ENCODE data around the gene UCK2.

UCK2 gene

DNA sequence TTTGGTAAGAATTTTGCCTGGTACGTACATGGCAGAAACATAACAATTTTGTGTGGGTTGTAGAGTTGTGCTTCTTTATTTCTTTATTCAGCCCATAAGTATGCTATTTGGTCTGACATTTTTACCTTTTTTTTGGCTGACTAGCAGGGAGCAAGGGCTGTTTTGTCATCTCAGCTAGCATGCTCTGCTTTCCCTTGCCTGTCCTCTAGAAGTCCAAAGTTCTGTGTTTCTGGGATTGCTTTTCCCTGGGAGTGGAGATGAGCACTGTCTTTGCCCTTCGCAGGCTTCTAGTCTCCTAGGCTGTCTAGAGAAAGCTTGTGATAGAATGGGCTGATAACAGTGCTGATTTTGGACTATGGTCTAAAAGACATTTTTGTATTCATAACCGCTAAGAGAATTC is 7.5 kb downstream of the UCK2 start:
- no peak for DNase-seq (ENCODE audit: low read depth)

DNA sequence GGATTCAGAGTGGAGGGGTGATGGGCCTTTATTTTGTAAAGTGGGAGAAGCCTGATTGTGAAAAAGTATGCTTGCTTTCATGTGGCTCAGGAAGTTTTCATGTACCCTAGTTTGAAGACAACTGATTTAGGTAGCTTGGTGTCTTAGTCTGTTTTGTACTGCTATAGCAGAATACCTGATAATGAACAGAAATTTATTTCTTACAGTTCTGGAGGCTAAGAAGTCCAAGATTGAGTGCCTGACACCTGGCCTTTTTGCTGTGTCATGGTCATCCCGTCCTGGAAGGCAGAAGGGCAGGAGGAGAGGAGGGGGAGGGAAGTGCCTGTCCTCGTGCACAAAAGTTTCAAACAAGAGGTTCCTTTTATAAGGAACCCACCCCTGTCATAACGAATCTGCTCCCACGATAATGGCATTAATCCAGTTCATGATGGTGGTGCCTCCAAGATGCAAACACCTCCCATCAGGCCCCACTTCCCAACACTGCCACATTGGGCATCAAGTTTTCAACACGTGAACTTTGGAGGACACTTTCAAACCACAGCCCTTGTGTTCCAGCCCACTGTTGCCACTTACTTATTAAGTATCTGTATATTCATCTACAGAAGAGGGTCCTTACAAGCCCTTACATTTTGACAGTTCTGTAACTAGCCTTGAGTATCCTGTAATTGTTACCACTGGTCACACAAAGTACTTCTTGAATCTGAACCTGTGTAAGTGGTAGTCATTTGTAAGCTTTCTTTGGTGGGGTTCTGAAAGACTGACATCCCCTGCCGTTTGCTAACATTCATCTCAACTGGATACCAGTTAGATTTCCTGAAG is 9.5 kb downstream of the UCK2 start:
- DNase-seq (ENCODE audit: low read depth) = no peak

DNA sequence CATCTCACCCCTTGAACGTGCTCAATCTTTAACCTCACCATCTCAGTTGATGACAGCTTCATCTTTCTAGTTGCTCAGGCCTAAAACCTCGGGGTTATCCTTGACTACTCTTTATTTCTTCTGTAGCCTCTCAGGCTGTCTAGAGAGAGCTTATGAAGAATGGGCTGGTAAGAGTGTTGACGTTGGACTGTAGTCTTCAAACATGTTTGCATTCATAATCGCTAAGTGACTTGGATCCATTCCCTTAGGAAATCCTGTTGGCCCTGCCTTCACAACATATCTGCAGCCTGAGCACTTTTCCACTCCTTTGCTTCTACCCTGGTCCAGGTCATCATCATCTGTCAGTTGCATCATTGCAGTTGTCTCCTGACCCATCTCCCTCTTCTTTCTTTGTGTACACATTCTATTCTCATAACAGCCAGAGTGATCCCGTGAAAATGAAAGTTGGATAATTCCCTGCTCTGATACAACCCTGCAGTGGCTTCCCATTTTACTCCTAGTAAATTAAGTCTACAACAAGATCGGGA is 10.5 kb downstream of the UCK2 start:
- DNase-seq (ENCODE audit: low read depth) = no peak

DNA sequence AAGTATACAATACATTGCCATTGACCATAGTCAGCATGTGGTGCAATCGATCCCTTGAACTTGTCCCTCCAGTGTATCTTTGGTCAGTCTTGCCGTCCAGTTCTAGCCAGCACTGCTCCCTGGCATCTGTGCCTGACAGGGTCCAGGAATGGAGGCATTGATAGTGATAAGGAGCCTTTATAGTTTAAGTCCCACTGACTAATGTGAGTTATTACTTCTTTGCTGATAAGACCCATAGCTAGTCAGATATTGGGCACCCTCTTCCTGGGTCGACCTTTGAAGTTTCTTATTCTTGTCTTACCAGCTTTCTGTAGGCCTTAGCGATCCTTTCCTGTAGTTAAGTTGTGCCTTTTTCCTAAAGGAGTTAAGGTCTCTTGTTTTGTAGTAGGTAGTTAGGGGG is 13.0 kb downstream of the UCK2 start:
- DNase-seq (ENCODE audit: low read depth) = no peak

DNA sequence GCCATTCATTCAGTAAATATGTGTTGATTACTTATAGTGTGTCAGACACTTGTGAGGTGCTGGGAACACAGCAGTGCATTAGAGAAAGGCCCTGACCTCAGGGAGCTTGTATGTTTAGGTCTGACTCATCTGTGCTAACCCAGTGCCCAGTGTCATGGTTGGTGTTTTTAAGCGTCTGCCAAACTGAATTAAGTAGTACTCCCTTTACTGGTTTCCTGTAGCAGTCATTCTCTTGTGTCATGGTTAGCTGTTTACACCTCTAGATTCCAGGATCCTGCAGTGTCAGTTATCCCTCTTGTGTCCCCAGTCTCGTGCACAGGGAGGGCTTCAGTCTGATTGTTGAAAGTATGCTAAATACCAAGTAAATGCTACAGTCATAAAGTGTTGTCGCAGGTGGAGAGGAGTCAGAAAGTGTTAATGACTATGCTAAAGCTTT is 14.2 kb downstream of the UCK2 start:
- no peak for DNase-seq (ENCODE audit: low read depth)

DNA sequence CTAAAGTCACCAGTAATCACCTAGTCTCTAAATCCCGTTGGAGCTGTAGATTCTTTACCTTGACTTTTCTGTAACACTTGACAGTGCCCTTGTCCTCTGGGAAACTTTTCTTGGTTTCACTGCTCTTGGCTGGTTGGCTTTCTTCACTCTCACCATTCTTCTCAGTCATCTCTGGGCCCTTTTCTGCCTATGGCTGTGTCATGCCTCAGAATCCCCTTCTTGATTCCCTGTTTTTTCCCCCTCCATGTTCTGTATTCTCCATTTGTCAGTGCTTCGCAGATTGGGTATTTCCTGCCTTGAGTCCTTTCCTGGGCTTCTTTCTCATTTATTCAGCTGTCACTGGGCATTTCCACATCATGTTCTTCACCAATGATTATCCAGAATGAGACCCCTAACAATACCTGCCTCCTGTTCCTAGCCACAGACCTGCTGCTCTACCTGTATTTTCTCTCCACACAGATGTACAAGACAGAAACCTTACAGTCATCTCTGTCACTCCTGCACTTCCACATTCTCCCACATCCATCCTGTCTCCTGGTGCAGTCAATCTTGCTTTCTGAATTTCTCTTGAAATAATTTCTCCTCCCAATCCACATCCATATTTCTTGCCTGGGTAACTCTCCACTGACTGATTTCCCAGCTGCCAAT is 14.7 kb downstream of the UCK2 start:
- no peak for DNase-seq (ENCODE audit: low read depth)

DNA sequence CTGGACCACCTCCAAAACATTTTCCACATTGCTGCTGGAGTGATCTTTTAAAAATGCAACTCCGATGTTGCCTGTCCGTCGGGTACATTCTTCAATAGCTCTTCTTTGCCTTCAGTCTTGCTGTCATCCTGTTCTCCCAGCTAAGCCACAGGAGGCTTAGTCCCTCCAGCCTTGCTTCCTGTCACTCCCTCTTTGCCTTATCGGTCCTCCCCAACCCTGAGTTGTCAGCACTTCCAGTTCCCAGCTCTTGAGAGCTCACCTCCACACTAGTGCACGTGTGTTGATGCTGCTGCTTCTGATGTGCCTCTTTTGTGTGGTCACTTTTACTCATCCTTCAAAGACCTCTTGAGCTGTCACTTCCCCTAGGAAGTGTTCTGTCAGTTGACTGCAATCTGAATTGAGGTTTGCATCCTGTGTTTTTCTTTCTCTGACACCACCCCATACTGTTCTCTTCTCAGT is 15.3 kb downstream of the UCK2 start:
- DNase-seq (ENCODE audit: low read depth) = no peak

DNA sequence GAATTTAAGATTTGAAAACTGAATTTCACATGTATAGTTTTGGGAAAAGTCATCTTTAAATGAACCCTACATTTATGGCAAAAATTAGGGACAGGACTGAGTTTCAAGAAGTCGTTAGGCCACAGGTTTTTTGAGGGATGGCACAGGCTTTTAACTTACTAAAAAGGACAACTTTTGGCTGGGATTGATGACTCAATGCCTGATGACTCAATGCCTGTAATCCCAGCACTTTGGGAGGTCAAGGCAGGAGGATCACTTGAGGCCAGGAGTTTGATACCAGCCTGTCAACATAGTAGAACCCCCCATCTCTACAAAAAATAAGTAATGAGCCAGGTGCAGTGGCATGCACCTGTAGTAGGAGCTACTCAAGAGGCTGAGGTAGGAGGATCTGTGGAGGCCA is 15.9 kb downstream of the UCK2 start:
- DNase-seq (ENCODE audit: low read depth) = no peak

DNA sequence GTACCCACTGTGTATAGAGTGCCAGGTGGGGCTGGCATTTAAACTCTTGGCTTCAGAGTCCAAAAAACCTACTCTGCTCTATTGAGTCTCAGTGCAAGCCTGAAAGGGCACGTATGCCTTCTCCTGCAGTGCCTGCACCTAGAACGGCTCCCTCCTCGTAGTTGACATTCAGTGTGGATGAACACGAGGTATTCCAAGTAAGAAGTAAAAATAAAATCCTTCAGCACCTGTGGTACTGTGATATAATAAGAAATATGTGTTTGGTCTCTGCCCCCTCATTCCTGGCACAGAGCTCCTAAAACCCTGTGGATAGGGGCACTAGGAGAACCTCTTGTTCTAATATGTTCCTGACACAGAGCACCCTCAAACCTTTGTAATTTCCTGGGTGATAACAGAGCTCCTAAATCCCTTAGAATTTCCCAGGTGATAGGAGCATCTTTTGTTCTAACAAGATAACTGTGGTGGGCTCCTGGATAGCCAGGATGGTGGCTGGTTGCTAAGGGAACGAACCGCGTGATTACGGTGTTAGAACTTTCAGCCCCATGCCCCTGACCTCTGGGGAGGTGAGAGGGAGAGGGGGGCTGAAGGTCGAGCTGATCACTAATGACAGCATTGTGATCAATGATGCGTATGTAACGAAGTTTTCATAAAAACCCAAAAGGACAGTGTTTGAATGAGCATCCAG is 16.8 kb downstream of the UCK2 start:
- no peak for DNase-seq (ENCODE audit: low read depth)

DNA sequence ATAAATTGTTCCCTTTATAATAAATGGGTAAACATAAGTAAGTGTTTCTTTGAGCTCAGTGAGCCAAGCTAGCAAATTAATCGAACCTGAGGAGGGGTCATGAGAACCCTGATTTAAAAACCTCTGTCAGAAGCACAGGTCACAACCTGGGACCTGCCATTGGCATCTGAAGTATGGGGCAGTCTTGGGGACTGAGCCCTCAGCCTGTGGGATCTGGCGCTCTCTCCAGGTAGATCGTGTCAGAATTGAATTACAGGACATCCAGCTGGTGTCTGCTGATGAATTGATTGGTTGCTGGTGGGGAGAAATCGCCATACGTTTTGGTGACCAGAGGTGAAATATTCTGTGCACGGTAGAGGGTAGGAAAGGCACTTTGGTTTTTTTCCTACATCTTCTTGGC is 17.5 kb downstream of the UCK2 start:
- DNase-seq (ENCODE audit: low read depth) = no peak

DNA sequence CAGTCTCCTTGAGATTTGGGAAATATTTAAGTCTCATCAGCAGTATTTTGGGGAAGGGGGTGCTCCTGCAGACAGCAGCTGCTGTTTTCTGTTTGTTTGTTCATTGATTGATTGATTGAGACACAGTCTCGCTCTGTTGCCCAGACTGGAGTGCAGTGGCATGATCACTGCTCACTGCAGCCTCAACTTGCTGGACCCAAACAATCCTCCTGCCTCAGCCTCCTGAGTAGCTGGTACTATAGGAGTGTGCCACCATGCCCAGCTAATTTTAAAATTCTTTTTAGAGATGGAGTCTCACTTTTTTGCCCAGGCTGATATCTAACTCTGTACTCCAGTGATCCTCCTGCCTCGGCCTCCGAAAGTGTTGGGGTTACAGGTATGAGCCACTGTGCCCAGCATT is 18.2 kb downstream of the UCK2 start:
- DNase-seq (ENCODE audit: low read depth) = no peak

DNA sequence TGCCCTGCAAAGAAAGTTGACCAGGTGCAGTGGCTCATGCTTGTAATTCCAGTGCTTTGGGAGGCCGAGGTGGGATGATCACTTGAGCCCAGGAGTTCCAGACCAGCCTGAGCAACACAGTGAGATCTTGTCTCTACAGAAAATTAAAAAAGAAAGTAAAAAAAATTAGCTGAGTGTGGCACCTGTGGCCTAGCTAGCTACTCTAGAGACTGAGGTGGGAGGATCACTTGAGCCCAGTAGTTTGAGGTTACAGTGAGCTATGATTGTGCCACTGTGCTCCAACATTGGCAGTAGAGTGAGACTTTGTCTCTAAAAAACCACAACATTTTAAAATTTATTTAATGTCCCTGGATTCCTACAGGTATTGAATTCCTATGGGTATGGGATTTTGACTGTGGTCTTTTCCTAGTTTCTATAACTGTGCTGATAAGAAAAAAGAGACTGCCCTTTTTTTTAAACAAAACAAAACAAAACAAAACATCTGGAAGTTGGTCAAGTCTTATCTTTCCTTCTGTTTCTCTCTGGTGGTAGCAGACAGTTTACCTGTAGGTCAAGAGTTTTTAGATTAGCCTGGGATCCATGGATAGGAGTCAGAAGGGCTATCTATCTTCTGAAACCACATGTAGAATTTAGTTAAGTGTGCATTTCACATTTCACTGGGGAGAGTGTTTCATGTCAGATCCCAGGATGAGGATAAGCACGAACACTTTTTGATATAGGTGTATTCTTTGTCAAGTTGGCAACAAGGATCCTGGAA is 18.8 kb downstream of the UCK2 start:
- DNase-seq (ENCODE audit: low read depth) = no peak

DNA sequence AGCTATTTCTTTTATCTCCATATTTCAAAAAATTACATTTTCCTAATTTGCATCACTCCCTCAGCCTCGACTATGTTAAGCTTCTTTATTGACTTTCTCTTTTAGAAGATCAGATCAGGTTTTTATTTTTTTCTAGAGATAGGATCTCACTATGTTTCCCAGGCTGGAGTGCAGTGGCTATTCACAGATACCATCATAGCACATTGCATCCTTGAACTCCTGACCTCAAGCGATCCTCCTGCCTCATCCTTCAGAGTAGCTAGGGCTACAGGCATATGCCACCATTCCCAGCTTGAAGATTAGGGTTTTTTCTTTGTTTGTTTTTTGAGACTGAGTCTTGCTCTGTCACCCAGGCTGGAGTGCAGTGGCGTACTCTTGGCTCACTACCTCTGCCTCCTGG is 20.1 kb downstream of the UCK2 start:
- no peak for DNase-seq (ENCODE audit: low read depth)

DNA sequence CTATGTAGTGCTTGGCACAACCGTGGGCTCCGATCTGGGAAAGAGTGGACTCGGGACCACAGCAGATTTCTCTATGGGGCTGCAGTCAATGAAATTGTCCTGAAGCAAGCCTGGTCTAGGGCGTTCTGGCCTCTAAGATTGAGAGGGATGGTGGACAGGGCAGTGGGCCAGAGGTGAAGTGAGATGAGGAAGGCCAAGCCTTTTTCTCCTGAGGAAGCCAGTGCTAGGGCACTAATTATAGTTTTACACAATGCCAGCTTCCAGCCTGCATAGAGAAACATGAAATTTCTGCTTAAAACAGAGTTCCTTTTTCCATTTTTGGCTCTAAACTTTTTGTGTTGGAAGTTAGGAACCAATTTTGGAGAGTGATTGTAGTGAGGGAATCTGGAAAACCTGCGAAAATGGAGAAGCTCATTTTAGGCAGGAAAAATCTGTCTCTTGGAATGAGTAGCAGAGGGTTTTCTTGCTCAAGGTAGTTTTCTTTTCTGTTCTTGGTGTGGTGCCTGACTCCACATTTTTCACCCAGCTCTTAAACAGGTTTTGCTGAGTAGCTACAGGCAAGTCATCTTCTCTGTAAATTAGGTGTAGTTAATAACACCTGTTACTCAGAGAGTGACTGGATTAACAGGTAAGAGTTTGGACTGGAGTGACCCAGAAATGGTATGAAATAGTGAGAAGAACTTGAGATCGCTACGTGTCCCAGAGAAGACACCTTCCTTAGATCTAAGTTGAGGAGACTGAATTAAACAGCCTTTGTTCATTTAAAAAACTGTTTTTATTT is 22.1 kb downstream of the UCK2 start:
- DNase-seq (ENCODE audit: low read depth) = no peak

DNA sequence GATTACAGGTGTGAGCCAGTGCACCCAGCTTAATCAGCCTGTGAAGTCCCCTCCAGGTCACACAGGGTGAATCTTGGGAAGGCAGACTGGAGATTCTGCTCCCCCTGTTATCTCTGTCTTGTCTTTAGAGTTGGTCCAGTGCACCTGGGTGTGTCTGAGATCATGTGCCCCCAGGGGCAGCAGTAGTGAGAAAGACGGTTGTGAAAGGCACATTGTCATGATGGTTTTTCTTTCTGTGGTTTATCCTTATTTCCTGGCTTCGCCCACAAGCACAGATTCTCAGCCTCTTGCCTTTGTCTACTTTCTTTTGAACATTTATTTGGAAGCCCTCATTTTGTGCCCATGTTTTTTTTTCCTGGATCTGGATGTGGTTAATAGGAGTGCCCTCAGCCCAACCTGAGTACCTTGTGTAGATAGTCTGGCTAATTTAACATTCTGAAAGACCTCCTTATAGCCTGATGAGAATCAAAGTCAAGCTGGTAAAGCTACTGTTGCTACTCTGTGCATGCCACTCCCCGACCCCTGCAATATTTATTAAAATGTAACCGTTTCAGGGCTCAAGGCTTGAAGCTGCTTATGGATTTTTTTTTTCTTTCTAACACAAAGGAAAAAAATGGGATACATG is 23.7 kb downstream of the UCK2 start:
- no peak for DNase-seq (ENCODE audit: low read depth)

DNA sequence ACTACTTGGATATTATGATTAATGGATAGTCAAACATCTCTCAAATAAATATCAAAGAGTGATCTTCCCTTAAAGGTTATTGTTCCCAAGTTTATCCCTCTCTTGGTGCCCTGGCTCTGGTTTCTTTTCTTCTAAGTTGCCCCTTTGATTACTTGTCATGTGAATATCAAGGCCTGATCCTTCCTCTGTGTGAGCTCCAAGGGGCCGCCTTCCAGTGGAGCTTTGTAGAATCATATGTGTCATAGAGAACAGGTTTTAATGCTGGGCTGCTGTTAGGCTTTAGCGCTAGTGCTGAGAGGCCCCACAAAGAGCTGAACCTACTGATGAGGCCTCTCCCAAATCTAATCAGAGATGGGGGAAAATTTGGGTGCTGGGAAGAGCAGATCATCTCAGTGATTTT is 25.5 kb downstream of the UCK2 start:
- no peak for DNase-seq (ENCODE audit: low read depth)

DNA sequence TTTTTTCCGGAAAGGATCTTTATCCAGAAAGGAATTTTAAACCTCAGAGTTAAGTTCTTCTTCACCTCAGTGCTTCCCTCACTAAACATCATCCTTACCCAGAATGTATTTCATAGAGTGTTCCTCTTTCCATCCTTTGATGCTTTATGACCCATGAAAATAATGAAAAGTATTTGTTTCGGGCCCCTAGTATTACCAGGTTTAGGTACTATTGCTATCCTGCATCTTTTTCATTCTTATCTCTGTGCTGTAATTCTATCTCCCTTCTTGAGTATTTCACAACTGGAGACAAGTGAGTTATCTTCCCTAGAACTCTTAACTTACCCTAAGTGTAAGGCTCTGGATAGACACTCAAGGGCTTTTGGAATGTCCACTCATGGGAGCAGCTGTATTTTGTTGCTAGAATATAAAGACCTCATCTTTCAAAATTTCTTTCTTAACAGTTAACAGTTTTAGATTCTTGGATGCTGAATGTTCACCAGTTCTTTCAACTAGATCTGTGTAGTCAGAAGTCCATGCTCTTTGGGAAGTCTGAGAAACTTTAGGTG is 26.2 kb downstream of the UCK2 start:
- DNase-seq (ENCODE audit: low read depth) = no peak

DNA sequence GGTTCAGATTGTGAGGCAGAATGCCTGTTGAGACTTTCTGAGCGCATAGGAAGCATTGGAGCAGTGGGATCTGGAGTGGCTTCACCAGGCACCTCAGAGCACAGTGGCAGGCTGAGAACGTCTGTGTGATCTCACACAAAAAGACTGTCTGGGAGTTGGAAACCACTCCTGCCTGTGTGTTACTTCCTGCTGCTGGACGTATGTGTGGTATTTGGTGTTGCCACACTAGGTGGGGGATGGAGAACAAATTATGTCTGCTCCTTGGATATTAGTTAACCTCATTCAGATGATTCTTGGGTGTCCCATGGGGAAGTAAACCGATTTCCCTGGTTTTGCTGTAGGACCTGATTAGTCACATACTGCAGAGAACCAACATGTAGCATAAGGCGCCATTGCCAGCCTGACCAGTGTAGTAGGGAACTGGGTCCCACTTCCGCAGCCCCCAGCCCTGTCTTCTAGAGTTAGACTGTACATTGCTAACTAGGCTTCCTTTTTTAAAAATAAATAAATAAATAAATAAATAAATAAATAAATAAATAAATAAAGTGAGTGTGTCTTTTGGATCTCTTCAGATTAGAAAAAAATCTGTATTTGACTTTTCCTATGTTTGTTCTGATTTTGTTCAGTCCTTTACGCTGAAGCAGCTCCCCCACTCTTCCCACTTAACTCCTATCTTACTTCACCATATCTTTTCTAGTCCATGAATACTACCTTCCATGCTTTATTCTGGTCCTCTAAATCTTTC is 26.9 kb downstream of the UCK2 start:
- no peak for DNase-seq (ENCODE audit: low read depth)

DNA sequence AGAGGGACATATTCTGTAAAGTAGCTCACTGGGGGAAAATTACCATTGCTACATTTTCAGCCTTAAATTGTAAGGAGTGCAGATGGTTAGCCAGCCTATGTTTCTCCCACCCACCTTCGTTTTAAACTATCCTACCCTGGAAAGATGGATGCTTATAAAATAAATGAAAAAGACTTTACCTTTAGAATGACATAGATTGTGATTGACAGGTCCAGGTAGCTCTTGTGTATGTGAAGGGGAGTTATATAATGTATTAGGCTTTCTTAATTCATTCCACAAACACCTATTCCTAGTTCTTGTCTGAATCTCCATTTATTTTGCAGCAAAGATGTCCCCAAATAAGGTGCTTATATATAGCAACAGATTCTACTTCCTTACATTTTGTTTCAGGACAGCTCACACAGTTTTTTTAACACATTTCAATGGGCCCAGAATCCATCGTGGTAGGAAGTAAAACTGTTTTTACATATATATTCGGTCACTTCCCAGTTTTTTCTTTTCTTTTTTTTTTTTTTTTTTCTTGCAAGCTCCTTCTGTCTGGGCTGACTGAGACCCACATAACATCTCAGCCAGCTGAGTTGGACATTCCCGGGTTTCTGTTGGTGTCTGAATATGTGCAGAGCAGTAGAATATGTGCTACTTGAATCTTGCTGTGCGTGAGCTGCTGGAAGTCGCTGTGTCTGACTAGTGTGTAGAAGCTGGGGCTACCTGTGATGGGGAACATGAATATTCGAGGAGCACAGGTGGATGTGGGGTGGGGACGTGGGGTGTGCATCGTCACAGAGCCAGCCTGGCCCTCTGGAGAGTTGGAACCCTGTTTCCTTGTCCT is 27.8 kb downstream of the UCK2 start:
- no peak for DNase-seq (ENCODE audit: low read depth)

Measured in activated T-cell treated with anti-CD3 and anti-CD28 coated beads for 48 hours (primary cell).